SK-N-SH treated with all-trans-retinoic acid at 6 μM for 48 hours (cell line): ENCODE results near the gene ATP8A2.

Experiments
- ATAC-seq: fragments of 200-7000 bp; cut with Tn5 transposase; 3 replicates; pipeline ENCODE4 v1.9.1; 2020; ENCODE audit warnings: mild to moderate bottlenecking, moderate library complexity
- ARNTL ChIP-seq: fragments of 450-650 bp; formaldehyde crosslinking; IDR thresholded peaks from 2 replicates; pipeline ENCODE4 v1.5.0; 2020; ENCODE audit warnings: low read depth, mild to moderate bottlenecking, moderate library complexity, borderline replicate concordance
- BACH2 ChIP-seq: fragments of 250-450 bp; sonication (Bioruptor Pico); IDR thresholded peaks from 2 replicates; pipeline ENCODE4 v1.9.0; 2021; ENCODE audit warnings: mild to moderate bottlenecking, borderline replicate concordance
- CREB5 ChIP-seq: fragments of 250-450 bp; sonication (Bioruptor Pico); IDR thresholded peaks from 2 replicates; pipeline ENCODE4 v1.5.1; 2020; ENCODE audit warnings: low read depth, mild to moderate bottlenecking, moderate library complexity
- CSDC2 ChIP-seq: fragments of 250-450 bp; sonication (Bioruptor Pico); IDR thresholded peaks from 2 replicates; pipeline ENCODE4 v1.5.0; 2020; ENCODE audit warnings: mild to moderate bottlenecking, moderate library complexity
- CSRNP3 ChIP-seq: fragments of 250-450 bp; sonication (Bioruptor Pico); IDR thresholded peaks from 2 replicates; pipeline ENCODE4 v1.5.1; 2021; ENCODE audit warnings: mild to moderate bottlenecking, moderate library complexity
- ESRRG ChIP-seq: fragments of 250-450 bp; sonication (Bioruptor Pico); IDR thresholded peaks from 2 replicates; pipeline ENCODE4 v1.6.1; 2021; ENCODE audit warnings: mild to moderate bottlenecking
- GLIS3 ChIP-seq: fragments of 250-450 bp; sonication (Bioruptor Pico); IDR thresholded peaks from 2 replicates; pipeline ENCODE4 v1.5.0; 2020; ENCODE audit warnings: mild to moderate bottlenecking, moderate library complexity
- ISL1 ChIP-seq: fragments of 250-450 bp; sonication (Bioruptor Pico); IDR thresholded peaks from 2 replicates; pipeline ENCODE4 v2.1.2; 2022; ENCODE audit warnings: mild to moderate bottlenecking, moderate library complexity
- OSR1 ChIP-seq: fragments of 250-450 bp; sonication (Bioruptor Pico); IDR thresholded peaks from 2 replicates; pipeline ENCODE4 v1.8.0; 2022; ENCODE audit warnings: moderate library complexity, mild to moderate bottlenecking, inconsistent platforms
- PATZ1 ChIP-seq: fragments of 250-450 bp; sonication (Bioruptor Pico); IDR thresholded peaks from 2 replicates; pipeline ENCODE4 v1.8.0; 2020; ENCODE audit warnings: mild to moderate bottlenecking, moderate library complexity, borderline replicate concordance
- POU6F1 ChIP-seq: fragments of 250-450 bp; sonication (Bioruptor Pico); IDR thresholded peaks from 2 replicates; pipeline ENCODE4 v1.8.0; 2021; ENCODE audit warnings: low read depth, mild to moderate bottlenecking, moderate library complexity, borderline replicate concordance
- PPARA ChIP-seq: fragments of 250-450 bp; sonication (Bioruptor Pico); IDR thresholded peaks from 2 replicates; pipeline ENCODE4 v1.5.0; 2020; ENCODE audit warnings: mild to moderate bottlenecking, borderline replicate concordance
- RARB ChIP-seq: fragments of 250-450 bp; sonication (Bioruptor Pico); IDR thresholded peaks from 2 replicates; pipeline ENCODE4 v1.8.0; 2021; ENCODE audit warnings: mild to moderate bottlenecking, moderate library complexity
- SNAI2 ChIP-seq: fragments of 250-450 bp; sonication (Bioruptor Pico); IDR thresholded peaks from 2 replicates; pipeline ENCODE4 v1.5.0; 2020; ENCODE audit warnings: mild to moderate bottlenecking, moderate library complexity
- TCF4 ChIP-seq: fragments of 250-450 bp; sonication (Bioruptor Pico); IDR thresholded peaks from 2 replicates; pipeline ENCODE4 v1.8.0; 2021; ENCODE audit warnings: mild to moderate bottlenecking, moderate library complexity, borderline replicate concordance
- TOX ChIP-seq: fragments of 250-450 bp; sonication (Bioruptor Pico); IDR thresholded peaks from 2 replicates; pipeline ENCODE4 v1.8.0; 2021; ENCODE audit warnings: mild to moderate bottlenecking, moderate library complexity, borderline replicate concordance
- TSHZ2 ChIP-seq: fragments of 250-450 bp; sonication (Bioruptor Pico); IDR thresholded peaks from 2 replicates; pipeline ENCODE4 v1.5.0; 2020; ENCODE audit warnings: mild to moderate bottlenecking, moderate library complexity
- ZC3H10 ChIP-seq: fragments of 250-450 bp; sonication (Bioruptor Pico); IDR thresholded peaks from 2 replicates; pipeline ENCODE4 v1.5.1; 2021; ENCODE audit warnings: mild to moderate bottlenecking, moderate library complexity
- ZFP3 ChIP-seq: fragments of 250-450 bp; sonication (Bioruptor Pico); IDR thresholded peaks from 2 replicates; pipeline ENCODE4 v1.5.0; 2020; ENCODE audit warnings: mild to moderate bottlenecking, moderate library complexity
- ZFP30 ChIP-seq: fragments of 450-650 bp; formaldehyde crosslinking; IDR thresholded peaks from 2 replicates; pipeline ENCODE4 v1.5.0; 2022; ENCODE audit warnings: mild to moderate bottlenecking, moderate library complexity
- ZNF565 ChIP-seq: fragments of 450-650 bp; formaldehyde crosslinking; conservative IDR thresholded peaks from 2 replicates; pipeline ENCODE4 v1.5.0; 2020; ENCODE audit warnings: low read depth, mild to moderate bottlenecking, moderate library complexity
- ZNF70 ChIP-seq: fragments of 450-650 bp; formaldehyde crosslinking; IDR thresholded peaks from 2 replicates; pipeline ENCODE4 v1.5.0; 2020; ENCODE audit warnings: mild to moderate bottlenecking, moderate library complexity
- ZNF8 ChIP-seq: fragments of 450-650 bp; formaldehyde crosslinking; IDR thresholded peaks from 2 replicates; pipeline ENCODE4 v1.5.0; 2020; ENCODE audit warnings: mild to moderate bottlenecking, moderate library complexity

The ATP8A2 gene

GRCh38 chr13:25752957-25753551 is 381.3 kb downstream of the ATP8A2 start:
- no peak for TF ChIP-seq PPARA
- no peak for TF ChIP-seq GLIS3 (CRISPR knock-in tag)
- no peak for TF ChIP-seq ISL1 (CRISPR knock-in tag)
- no peak for TF ChIP-seq ZC3H10 (CRISPR knock-in tag)
- TF ChIP-seq BACH2, result no peak
- TF ChIP-seq CREB5, result no peak
- TF ChIP-seq OSR1, result no peak
- TF ChIP-seq SNAI2 (CRISPR knock-in tag), result no peak
- TF ChIP-seq POU6F1 (CRISPR knock-in tag), result no peak
- no peak for TF ChIP-seq RARB
- TF ChIP-seq CSDC2 (CRISPR knock-in tag), result no peak
- no peak for TF ChIP-seq ZNF8 (CRISPR knock-in tag)
- TF ChIP-seq TSHZ2 (CRISPR knock-in tag), result no peak
- TF ChIP-seq ZNF70 (CRISPR knock-in tag), result no peak
- no peak for TF ChIP-seq TCF4 (CRISPR knock-in tag)
- no peak for TF ChIP-seq ZNF565
- no peak for TF ChIP-seq ZFP30 (CRISPR knock-in tag)
- ATAC-seq, result no peak

- TF ChIP-seq BACH2, result no peak
- TF ChIP-seq TCF4 (CRISPR knock-in tag), result no peak
- TF ChIP-seq PPARA, result no peak
- no peak for TF ChIP-seq ZFP30 (CRISPR knock-in tag)
- no peak for TF ChIP-seq ZNF565
- no peak for TF ChIP-seq ZFP3
- TF ChIP-seq ARNTL (CRISPR knock-in tag), result no peak
- TF ChIP-seq TOX (CRISPR knock-in tag), result no peak
- TF ChIP-seq RARB, result no peak
- TF ChIP-seq ZNF8 (CRISPR knock-in tag), result no peak
- no peak for TF ChIP-seq CSRNP3 (CRISPR knock-in tag)
- no peak for TF ChIP-seq ZNF70 (CRISPR knock-in tag)
- TF ChIP-seq ESRRG, result no peak
- no peak for TF ChIP-seq CSDC2 (CRISPR knock-in tag)
- no peak for TF ChIP-seq CREB5
These were observed 382.2 kb downstream of the ATP8A2 start for GRCh38 chr13:25753976-25754375.

GRCh38 chr13:25756251-25756650 is 384.5 kb downstream of the ATP8A2 start:
- no peak for ATAC-seq
- TF ChIP-seq ZNF8 (CRISPR knock-in tag) (no peak), TSHZ2 (CRISPR knock-in tag) (no peak), ZFP30 (CRISPR knock-in tag) (no peak), ZNF70 (CRISPR knock-in tag) (no peak), TCF4 (CRISPR knock-in tag) (no peak), CSRNP3 (CRISPR knock-in tag) (no peak), TOX (CRISPR knock-in tag) (no peak), CSDC2 (CRISPR knock-in tag) (no peak), ZC3H10 (CRISPR knock-in tag) (no peak), PATZ1 (CRISPR knock-in tag) (no peak), ESRRG (no peak)

More at GRCh38 chr13:25753976-25754375, 382.2 kb downstream of the ATP8A2 start:
- ATAC-seq, result no peak
